Hematopoietic multipotent progenitor cell treated with erythropoietin and hydrocortisone succinate and interleukin-3 and kit ligand, for 6 days (in vitro differentiated cells): ENCODE results near the gene NRXN3.

Experiments used
- DNase-seq: peaks from one replicate; pipeline ENCODE4 v3.0.0-alpha.2; 2015

The NRXN3 gene

GRCh38 chr14:79680087-79680486 is 1509.9 kb downstream of the NRXN3 start:
- DNase-seq, result no peak

GRCh38 chr14:79686196-79686595 is 1516.0 kb downstream of the NRXN3 start:
- DNase-seq, result no peak

GRCh38 chr14:79690960-79691359 is 1520.8 kb downstream of the NRXN3 start:
- DNase-seq, result no peak

GRCh38 chr14:79693935-79694334 is 1523.8 kb downstream of the NRXN3 start:
- DNase-seq, result no peak

GRCh38 chr14:79695307-79695706 is 1525.1 kb downstream of the NRXN3 start:
- no peak for DNase-seq

- DNase-seq, result no peak
Measured at GRCh38 chr14:79698298-79698711, 1528.1 kb downstream of the NRXN3 start.

GRCh38 chr14:79699206-79699605 is 1529.0 kb downstream of the NRXN3 start:
- no peak for DNase-seq

- no peak for DNase-seq
Measured at GRCh38 chr14:79701371-79701770, 1531.2 kb downstream of the NRXN3 start.

- no peak for DNase-seq
Measured at GRCh38 chr14:79702197-79702596, 1532.0 kb downstream of the NRXN3 start.

- no peak for DNase-seq
Measured at GRCh38 chr14:79703209-79703608, 1533.0 kb downstream of the NRXN3 start.

GRCh38 chr14:79704041-79704807 is 1534.1 kb downstream of the NRXN3 start:
- DNase-seq, result no peak

GRCh38 chr14:79705126-79705894 is 1535.1 kb downstream of the NRXN3 start:
- no peak for DNase-seq

GRCh38 chr14:79706382-79706781 is 1536.2 kb downstream of the NRXN3 start:
- no peak for DNase-seq

GRCh38 chr14:79708426-79709388 is 1538.5 kb downstream of the NRXN3 start:
- no peak for DNase-seq

- DNase-seq, result no peak
Measured at GRCh38 chr14:79709573-79709972, 1539.4 kb downstream of the NRXN3 start.

GRCh38 chr14:79712302-79712950 is 1542.3 kb downstream of the NRXN3 start:
- DNase-seq, result no peak

- no peak for DNase-seq
Measured at GRCh38 chr14:79721399-79722084, 1551.4 kb downstream of the NRXN3 start.

- no peak for DNase-seq
Measured at GRCh38 chr14:79724934-79725717, 1555.0 kb downstream of the NRXN3 start.

GRCh38 chr14:79727900-79728299 is 1557.7 kb downstream of the NRXN3 start:
- no peak for DNase-seq

GRCh38 chr14:79728331-79728730 is 1558.2 kb downstream of the NRXN3 start:
- DNase-seq, result no peak

- no peak for DNase-seq
Measured at GRCh38 chr14:79729731-79730130, 1559.6 kb downstream of the NRXN3 start.
